HG03432 (cell line): ENCODE results near the gene CDH4.

Source experiments
- ATAC-seq: cut with Tn5 transposase; IDR thresholded peaks from one replicate; pipeline ENCODE4 v1.9.1; 2021; ENCODE audit warnings: mild to moderate bottlenecking, moderate library complexity; ENCODE audit not compliant: unreplicated experiment

Gene CDH4

GRCh38 chr20:61805781-61806180 lies 553.7 kb downstream of the CDH4 start:
- ATAC-seq, result no peak

GRCh38 chr20:61806314-61806713 lies 554.3 kb downstream of the CDH4 start:
- ATAC-seq, result no peak

GRCh38 chr20:61806995-61807394 lies 554.9 kb downstream of the CDH4 start:
- no peak for ATAC-seq

GRCh38 chr20:61807471-61808160 lies 555.6 kb downstream of the CDH4 start:
- no peak for ATAC-seq

GRCh38 chr20:61808447-61808846 lies 556.4 kb downstream of the CDH4 start:
- no peak for ATAC-seq

- no peak for ATAC-seq
These were observed 557.1 kb downstream of the CDH4 start for GRCh38 chr20:61809006-61809770.

GRCh38 chr20:61810066-61810737 lies 558.1 kb downstream of the CDH4 start:
- no peak for ATAC-seq

- ATAC-seq, result no peak
These were observed 558.7 kb downstream of the CDH4 start for GRCh38 chr20:61810738-61811135.

GRCh38 chr20:61811166-61811565 lies 559.1 kb downstream of the CDH4 start:
- no peak for ATAC-seq

GRCh38 chr20:61812121-61812844 lies 560.2 kb downstream of the CDH4 start:
- no peak for ATAC-seq

GRCh38 chr20:61812845-61813485 lies 560.9 kb downstream of the CDH4 start:
- ATAC-seq, result no peak

- ATAC-seq, result no peak
These were observed 561.7 kb downstream of the CDH4 start for GRCh38 chr20:61813791-61814190.

GRCh38 chr20:61814244-61814643 lies 562.2 kb downstream of the CDH4 start:
- ATAC-seq, result no peak

- ATAC-seq, result no peak
These were observed 562.7 kb downstream of the CDH4 start for GRCh38 chr20:61814726-61815125.

- ATAC-seq, result no peak
These were observed 563.1 kb downstream of the CDH4 start for GRCh38 chr20:61815176-61815575.

- no peak for ATAC-seq
These were observed 563.6 kb downstream of the CDH4 start for GRCh38 chr20:61815678-61816077.

- ATAC-seq, result no peak
These were observed 564.8 kb downstream of the CDH4 start for GRCh38 chr20:61816606-61817460.

- ATAC-seq, result no peak
These were observed 565.5 kb downstream of the CDH4 start for GRCh38 chr20:61817575-61817974.

- no peak for ATAC-seq
These were observed 566.9 kb downstream of the CDH4 start for GRCh38 chr20:61818746-61819573.
